ENCODE results near the gene RNF145. TPM values are rescaled to one million over a fixed set of nuclear protein-coding genes. Genes with fewer than 3 reads are reported as not detected.

Gene RNF145
- polyA plus RNA-seq, 3 donors: 9.1 to 23.6 (median 11.5) TPM

GRCh38 chr5:159195775-159196174, 13.6 kb downstream of the RNF145 start:
- Histone ChIP-seq H3K9me3 (replicated peaks in 1 of 2; ENCODE audit: control insufficient read depth in 1 of 2, insufficient read depth in 1 of 2, low read length in 2 of 2) (no peaks in the 10 kb centered on the region), H3K4me3 (replicated peaks in 1 of 3; ENCODE audit: low read depth in 2 of 3, low read length in 3 of 3) (no peak overlapping the region), H3K27ac (ENCODE audit: low read depth in 1 of 2, low read length in 2 of 2) (no peak overlapping the region), H3K9ac (ENCODE audit: insufficient read depth, low read length, poor library complexity, severe bottlenecking) (no peak overlapping the region), H2AFZ (ENCODE audit: insufficient read depth, low read depth, low read length, poor library complexity, severe bottlenecking) (no peak overlapping the region), H3K4me1 (ENCODE audit: control insufficient read depth in 1 of 2, insufficient read depth in 2 of 2, low read length in 2 of 2) (peaks cover 17 to 20% of the 10 kb centered on the region in 2 donors), H4K20me1 (ENCODE audit: insufficient read depth, low read length) (peaks cover 85% of the 10 kb centered on the region), H3K27me3 (ENCODE audit: control insufficient read depth in 2 of 2, insufficient read depth in 2 of 2, low read length in 2 of 2) (no peaks in the 10 kb centered on the region), H3K36me3 (replicated peaks in 1 of 2; ENCODE audit: control insufficient read depth in 1 of 2, insufficient read depth in 2 of 2, low read length in 2 of 2) (peaks cover 29 to 64% of the 10 kb centered on the region in 2 donors), H3K4me2 (replicated peaks; ENCODE audit: extremely low read depth, low read length, poor library complexity, severe bottlenecking) (no peak overlapping the region), H3K79me2 (ENCODE audit: insufficient read depth, low read length) (peaks cover 78% of the 10 kb centered on the region)
- H3K9me3 Mint-ChIP-seq: peaks cover 0 to 2% (median 0%) of the 10 kb centered on the region in 7 donors
- H3K27me3 Mint-ChIP-seq (ENCODE audit: low read depth in 3 of 3): no peaks in the 10 kb centered on the region
- H3K4me3 Mint-ChIP-seq: no peak overlapping the region
- WGBS (ENCODE audit: insufficient coverage): 100% methylated on average over 1 of the region's 2 CpGs
- H3K27ac Mint-ChIP-seq: no peak overlapping the region
- peaks cover 17% of the 10 kb centered on the region for H3K4me1 Mint-ChIP-seq
- TF ChIP-seq, protein P1, sequence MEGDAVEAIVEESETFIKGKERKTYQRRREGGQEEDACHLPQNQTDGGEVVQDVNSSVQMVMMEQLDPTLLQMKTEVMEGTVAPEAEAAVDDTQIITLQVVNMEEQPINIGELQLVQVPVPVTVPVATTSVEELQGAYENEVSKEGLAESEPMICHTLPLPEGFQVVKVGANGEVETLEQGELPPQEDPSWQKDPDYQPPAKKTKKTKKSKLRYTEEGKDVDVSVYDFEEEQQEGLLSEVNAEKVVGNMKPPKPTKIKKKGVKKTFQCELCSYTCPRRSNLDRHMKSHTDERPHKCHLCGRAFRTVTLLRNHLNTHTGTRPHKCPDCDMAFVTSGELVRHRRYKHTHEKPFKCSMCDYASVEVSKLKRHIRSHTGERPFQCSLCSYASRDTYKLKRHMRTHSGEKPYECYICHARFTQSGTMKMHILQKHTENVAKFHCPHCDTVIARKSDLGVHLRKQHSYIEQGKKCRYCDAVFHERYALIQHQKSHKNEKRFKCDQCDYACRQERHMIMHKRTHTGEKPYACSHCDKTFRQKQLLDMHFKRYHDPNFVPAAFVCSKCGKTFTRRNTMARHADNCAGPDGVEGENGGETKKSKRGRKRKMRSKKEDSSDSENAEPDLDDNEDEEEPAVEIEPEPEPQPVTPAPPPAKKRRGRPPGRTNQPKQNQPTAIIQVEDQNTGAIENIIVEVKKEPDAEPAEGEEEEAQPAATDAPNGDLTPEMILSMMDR (IDR thresholded peaks at IDR 0.05): no peak
- peaks cover 44 to 56% of the 10 kb centered on the region in 2 donors for H3K36me3 Mint-ChIP-seq
- no peak for DNase-seq
- intact Hi-C loops (cut with micrococcal nuclease): no loop called here

DNA sequence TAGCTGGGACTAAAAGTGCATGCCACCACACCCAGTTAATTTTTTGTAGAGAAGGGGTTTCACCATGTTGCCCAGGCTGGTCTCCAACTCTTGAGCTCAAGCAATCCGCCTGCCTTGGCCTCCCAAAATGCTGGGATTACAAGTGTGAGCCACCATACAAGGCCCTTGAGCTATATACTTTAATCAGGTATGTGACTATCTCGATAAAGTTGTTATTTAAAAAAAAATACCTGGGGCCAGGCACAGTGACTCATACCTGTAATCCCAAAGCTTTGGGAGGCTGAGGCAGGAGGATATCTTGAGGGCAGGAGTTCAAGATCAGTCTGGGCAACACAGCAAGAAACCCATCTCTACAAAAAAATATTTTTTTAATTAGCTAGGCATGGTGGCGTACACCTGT, 19.2 kb downstream of the RNF145 start:
- Histone ChIP-seq H2AFZ (ENCODE audit: insufficient read depth, low read depth, low read length, poor library complexity, severe bottlenecking) (no peak overlapping the region), H3K27me3 (ENCODE audit: control insufficient read depth in 2 of 2, insufficient read depth in 2 of 2, low read length in 2 of 2) (no peaks in the 10 kb centered on the region), H3K4me2 (replicated peaks; ENCODE audit: extremely low read depth, low read length, poor library complexity, severe bottlenecking) (no peak overlapping the region), H3K27ac (ENCODE audit: low read depth in 1 of 2, low read length in 2 of 2) (no peak overlapping the region), H3K79me2 (ENCODE audit: insufficient read depth, low read length) (peaks cover 49% of the 10 kb centered on the region), H3K9ac (ENCODE audit: insufficient read depth, low read length, poor library complexity, severe bottlenecking) (no peak overlapping the region), H3K4me3 (replicated peaks in 1 of 3; ENCODE audit: low read depth in 2 of 3, low read length in 3 of 3) (no peak overlapping the region), H3K9me3 (replicated peaks in 1 of 2; ENCODE audit: control insufficient read depth in 1 of 2, insufficient read depth in 1 of 2, low read length in 2 of 2) (no peaks in the 10 kb centered on the region), H3K4me1 (ENCODE audit: control insufficient read depth in 1 of 2, insufficient read depth in 2 of 2, low read length in 2 of 2) (peaks cover 6 to 11% of the 10 kb centered on the region in 2 donors), H4K20me1 (ENCODE audit: insufficient read depth, low read length) (peaks cover 69% of the 10 kb centered on the region), H3K36me3 (replicated peaks in 1 of 2; ENCODE audit: control insufficient read depth in 1 of 2, insufficient read depth in 2 of 2, low read length in 2 of 2) (peaks cover 23 to 69% of the 10 kb centered on the region in 2 donors)
- H3K36me3 Mint-ChIP-seq: peaks cover 53 to 71% of the 10 kb centered on the region in 2 donors
- H3K4me1 Mint-ChIP-seq: peaks cover 13% of the 10 kb centered on the region
- H3K4me3 Mint-ChIP-seq: no peak overlapping the region
- H3K9me3 Mint-ChIP-seq: peaks cover 0 to 2% (median 0%) of the 10 kb centered on the region in 7 donors
- intact Hi-C loops (cut with micrococcal nuclease): no loop called here
- no peaks in the 10 kb centered on the region for H3K27me3 Mint-ChIP-seq (ENCODE audit: low read depth in 3 of 3)
- no peak for DNase-seq
- TF ChIP-seq, protein P1 (IDR thresholded peaks at IDR 0.05): no peak
- H3K27ac Mint-ChIP-seq: peak overlapping the region in 1 of 7 donors; percentile 18
- no CpG with 5 or more reads among the region's 3 CpGs for WGBS (ENCODE audit: insufficient coverage)
